ENCODE results near the gene C12orf50. TPM values are rescaled to one million over a fixed set of nuclear protein-coding genes. Genes with fewer than 3 reads are reported as not detected.
A peak's percentile ranks its signal among the peaks of the same experiment; 100 is the strongest.

C12orf50 gene
- total and polyA plus RNA-seq, 2 of the 13 experiments (the other 11 are each of a cell fraction or from before 2014, with no cell fraction given), result not detected

DNA sequence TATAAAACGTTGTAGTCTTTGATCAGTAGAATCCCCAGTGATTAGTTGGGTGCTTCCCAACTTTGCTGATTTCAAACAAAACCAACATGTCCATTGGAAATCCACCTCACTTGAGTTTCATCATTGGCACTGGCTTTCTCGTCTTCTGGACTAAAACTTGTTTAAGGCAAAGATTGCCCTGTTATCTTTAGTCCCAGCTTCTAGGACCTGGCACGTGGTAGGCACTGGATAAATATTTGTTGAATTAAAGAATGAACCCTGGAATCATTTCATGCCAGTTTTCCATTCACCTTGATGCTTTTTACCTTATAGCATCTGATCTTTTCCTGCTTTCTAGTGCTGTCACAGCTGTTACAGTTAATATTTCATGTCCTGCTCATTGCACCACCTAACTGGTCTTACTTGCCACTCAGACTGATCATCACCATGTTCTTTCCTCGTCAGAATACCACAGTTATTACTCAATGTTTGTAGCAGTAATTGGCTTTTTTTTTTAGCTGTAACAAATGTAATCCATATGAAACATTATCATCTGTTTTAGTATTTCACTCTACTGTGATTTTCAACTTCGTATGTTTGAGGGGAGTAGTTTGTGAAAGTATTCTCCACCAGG, 7.3 kb upstream of the C12orf50 start (continued):
- TF ChIP-seq, protein P1, sequence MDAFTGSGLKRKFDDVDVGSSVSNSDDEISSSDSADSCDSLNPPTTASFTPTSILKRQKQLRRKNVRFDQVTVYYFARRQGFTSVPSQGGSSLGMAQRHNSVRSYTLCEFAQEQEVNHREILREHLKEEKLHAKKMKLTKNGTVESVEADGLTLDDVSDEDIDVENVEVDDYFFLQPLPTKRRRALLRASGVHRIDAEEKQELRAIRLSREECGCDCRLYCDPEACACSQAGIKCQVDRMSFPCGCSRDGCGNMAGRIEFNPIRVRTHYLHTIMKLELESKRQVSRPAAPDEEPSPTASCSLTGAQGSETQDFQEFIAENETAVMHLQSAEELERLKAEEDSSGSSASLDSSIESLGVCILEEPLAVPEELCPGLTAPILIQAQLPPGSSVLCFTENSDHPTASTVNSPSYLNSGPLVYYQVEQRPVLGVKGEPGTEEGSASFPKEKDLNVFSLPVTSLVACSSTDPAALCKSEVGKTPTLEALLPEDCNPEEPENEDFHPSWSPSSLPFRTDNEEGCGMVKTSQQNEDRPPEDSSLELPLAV (CRISPR knock-in tag; conservative IDR thresholded peaks at IDR 0.05; ENCODE audit: low read depth), result no peak
- TF ChIP-seq ZNF530 (CRISPR knock-in tag; IDR thresholded peaks at IDR 0.05; ENCODE audit: low read depth) (no peak), AGO2 (optimal IDR thresholded peaks at IDR 0.05; ENCODE audit: low read depth, low read length) (no peak)
- TF ChIP-seq, protein P2, sequence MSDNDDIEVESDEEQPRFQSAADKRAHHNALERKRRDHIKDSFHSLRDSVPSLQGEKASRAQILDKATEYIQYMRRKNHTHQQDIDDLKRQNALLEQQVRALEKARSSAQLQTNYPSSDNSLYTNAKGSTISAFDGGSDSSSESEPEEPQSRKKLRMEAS (IDR thresholded peaks at IDR 0.05), result no peak

DNA sequence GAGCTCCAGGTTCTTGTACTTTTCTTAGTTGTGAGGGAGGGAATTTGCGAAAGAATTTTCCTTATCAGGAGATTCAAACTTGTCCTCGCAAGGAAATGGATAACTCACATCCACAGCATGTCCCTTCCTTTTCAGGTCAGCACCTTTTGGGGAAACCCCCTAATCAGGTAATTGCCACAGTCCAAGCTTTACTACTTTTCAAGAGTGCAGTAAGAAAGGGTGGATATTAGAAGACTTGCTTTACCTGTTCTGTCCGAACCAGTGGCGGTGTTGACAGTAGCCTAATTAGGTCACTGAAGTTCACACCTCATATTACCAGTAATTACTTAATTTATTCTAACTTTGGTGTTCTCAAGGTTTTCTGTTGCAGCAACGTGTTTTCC, 6.7 kb upstream of the C12orf50 start:
- Histone ChIP-seq H3K4me1 (ENCODE audit: insufficient read depth, low read length) (peaks cover 31% of the 10 kb centered on the region), H2AFZ (ENCODE audit: low read length) (peak overlapping the region; percentile 51), H4K20me1 (ENCODE audit: insufficient read depth, low read length) (no peaks in the 10 kb centered on the region), H3K27ac (ENCODE audit: extremely low read length, insufficient read depth, low read length) (peak overlapping the region; percentile 54), H3K27me3 (ENCODE audit: control insufficient read depth in 1 of 2, insufficient read depth in 2 of 2, low read length in 2 of 2) (no peaks in the 10 kb centered on the region; a peak in 1 of 5 replicates), H3K4me2 (ENCODE audit: low read depth, low read length) (peak overlapping the region; percentile 83), H3K79me2 (ENCODE audit: insufficient read depth, low read length) (peaks cover 26% of the 10 kb centered on the region), H3K36me3 (replicated peaks in 1 of 2; ENCODE audit: control insufficient read depth in 1 of 2, insufficient read depth in 2 of 2, low read length in 2 of 2) (no peaks in the 10 kb centered on the region; a peak in 1 of 5 replicates), H3K9ac (ENCODE audit: insufficient read depth, low read depth, low read length) (peak overlapping the region; percentile 78), H3K9me3 (ENCODE audit: low read length) (no peaks in the 10 kb centered on the region), H3K4me3 (replicated peaks in 1 of 3; ENCODE audit: insufficient read depth in 1 of 3, low read depth in 2 of 3, low read length in 3 of 3) (peak overlapping the region; percentile 66 to 86 (median 85))
- FAIRE-seq, result peak; percentile 4
- DNase-seq (ENCODE audit: low spot score), result no peak
- ChIA-PET POLR2A (interaction anchor here (1.6 kb wide), 1 partner anchor 106 kb away, joined by 4 read pairs; the partner anchor contains the start of genes CEP290 and TMTC3), CTCF (ENCODE audit: low intra/inter-chr PET ratio, low total read pairs) (no interaction called here)
- intact Hi-C loops (cut with micrococcal nuclease; ENCODE audit: unreplicated experiment), result loop anchor here (5.0 kb wide), 1 partner anchor 106 kb away; the partner anchor contains the start of genes CEP290 and TMTC3
- peak; percentile 9 for ATAC-seq
- TF ChIP-seq TBX3 (IDR thresholded peaks at IDR 0.05; ENCODE audit: borderline replicate concordance), result peak; percentile 33; the same call in 1 of the 2 replicates
- TF ChIP-seq, protein P3, sequence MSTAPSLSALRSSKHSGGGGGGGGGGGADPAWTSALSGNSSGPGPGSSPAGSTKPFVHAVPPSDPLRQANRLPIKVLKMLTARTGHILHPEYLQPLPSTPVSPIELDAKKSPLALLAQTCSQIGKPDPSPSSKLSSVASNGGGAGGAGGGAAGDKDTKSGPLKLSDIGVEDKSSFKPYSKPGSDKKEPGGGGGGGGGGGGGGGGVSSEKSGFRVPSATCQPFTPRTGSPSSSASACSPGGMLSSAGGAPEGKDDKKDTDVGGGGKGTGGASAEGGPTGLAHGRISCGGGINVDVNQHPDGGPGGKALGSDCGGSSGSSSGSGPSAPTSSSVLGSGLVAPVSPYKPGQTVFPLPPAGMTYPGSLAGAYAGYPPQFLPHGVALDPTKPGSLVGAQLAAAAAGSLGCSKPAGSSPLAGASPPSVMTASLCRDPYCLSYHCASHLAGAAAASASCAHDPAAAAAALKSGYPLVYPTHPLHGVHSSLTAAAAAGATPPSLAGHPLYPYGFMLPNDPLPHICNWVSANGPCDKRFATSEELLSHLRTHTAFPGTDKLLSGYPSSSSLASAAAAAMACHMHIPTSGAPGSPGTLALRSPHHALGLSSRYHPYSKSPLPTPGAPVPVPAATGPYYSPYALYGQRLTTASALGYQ (CRISPR knock-in tag; IDR thresholded peaks at IDR 0.05), result 0 out of 2 replicates have a peak, but pooled peaks have one; percentile 5
- TF ChIP-seq ZSCAN30 (CRISPR knock-in tag; IDR thresholded peaks at IDR 0.05), result no peak
- 0 out of 2 replicates have a peak, but pooled peaks have one; percentile 20 for TF ChIP-seq ZFP82 (CRISPR knock-in tag; IDR thresholded peaks at IDR 0.05; ENCODE audit: borderline replicate concordance)
- no peak for TF ChIP-seq ZNF205 (CRISPR knock-in tag; IDR thresholded peaks at IDR 0.05)
- TF ChIP-seq, protein P4, sequence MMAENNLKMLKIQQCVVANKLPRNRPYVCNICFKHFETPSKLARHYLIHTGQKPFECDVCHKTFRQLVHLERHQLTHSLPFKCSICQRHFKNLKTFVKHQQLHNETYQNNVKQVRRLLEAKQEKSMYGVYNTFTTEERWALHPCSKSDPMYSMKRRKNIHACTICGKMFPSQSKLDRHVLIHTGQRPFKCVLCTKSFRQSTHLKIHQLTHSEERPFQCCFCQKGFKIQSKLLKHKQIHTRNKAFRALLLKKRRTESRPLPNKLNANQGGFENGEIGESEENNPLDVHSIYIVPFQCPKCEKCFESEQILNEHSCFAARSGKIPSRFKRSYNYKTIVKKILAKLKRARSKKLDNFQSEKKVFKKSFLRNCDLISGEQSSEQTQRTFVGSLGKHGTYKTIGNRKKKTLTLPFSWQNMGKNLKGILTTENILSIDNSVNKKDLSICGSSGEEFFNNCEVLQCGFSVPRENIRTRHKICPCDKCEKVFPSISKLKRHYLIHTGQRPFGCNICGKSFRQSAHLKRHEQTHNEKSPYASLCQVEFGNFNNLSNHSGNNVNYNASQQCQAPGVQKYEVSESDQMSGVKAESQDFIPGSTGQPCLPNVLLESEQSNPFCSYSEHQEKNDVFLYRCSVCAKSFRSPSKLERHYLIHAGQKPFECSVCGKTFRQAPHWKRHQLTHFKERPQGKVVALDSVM (CRISPR knock-in tag; IDR thresholded peaks at IDR 0.05), result peak; percentile 7; the same call in 1 of the 2 replicates
- no TSS peak for BruUV-seq (replicated peaks)
- in situ Hi-C loops (cut with HindIII; ENCODE audit: extremely low pct_ligation_motif_present, low pct_unique_long_range_greater_than_20kb), result no loop called here
- WGBS (ENCODE audit: low lambda C conversion rate), result 0% methylated on average over 5 of the region's 5 CpGs
